Bronchial epithelial cell (primary cell): Measurements from ENCODE around the gene ZMYND8. TPM values are rescaled to one million over a fixed set of nuclear protein-coding genes. Genes with fewer than 3 reads are reported as not detected.
"Not testable (repeated sequence)": the region's sequence is repeated elsewhere in the genome, so short reads cannot be mapped to it uniquely, and the experiment has no call there.

ENCODE experiments used
- DNase-seq: peaks from one replicate; pipeline ENCODE4 v3.0.0-alpha.2; 2010; ENCODE audit warnings: low read depth
- FAIRE-seq: peaks from 2 replicates; lab custom pipeline; 2011; peaks lifted over from hg19 to GRCh38; lab: Jason Lieb, UNC
- H3K27me3 ChIP-seq: 2 replicates; pipeline ENCODE4 v1.5.1; 2011; ENCODE audit warnings: low read length; ENCODE audit not compliant: control insufficient read depth, insufficient read depth
- H3K36me3 ChIP-seq: 2 replicates; pipeline ENCODE4 v1.5.1; 2011; ENCODE audit warnings: low read length; ENCODE audit not compliant: control insufficient read depth, insufficient read depth
- H3K4me3 ChIP-seq: 2 replicates; pipeline ENCODE4 v1.5.1; 2011; ENCODE audit warnings: mild to moderate bottlenecking, low read depth, low read length, control low read depth
- total RNA-seq: library from RNA; depleted of rRNA; stranded (reverse); fragments of >200 nt; gene quantifications from 2 replicates; pipeline ENCODE4 v1.2.1, GENCODE V29; 2014
- TF ChIP-seq, protein P1 (sequence below): IDR thresholded peaks from 2 replicates; pipeline ENCODE4 v1.5.1; 2011; ENCODE audit warnings: mild to moderate bottlenecking, moderate library complexity, low read length, control low read depth, inconsistent platforms; ENCODE audit not compliant: insufficient read depth, severe bottlenecking

The ZMYND8 gene
- total RNA-seq, 1 donor from 2014 or later, result 13.4 TPM

DNA sequence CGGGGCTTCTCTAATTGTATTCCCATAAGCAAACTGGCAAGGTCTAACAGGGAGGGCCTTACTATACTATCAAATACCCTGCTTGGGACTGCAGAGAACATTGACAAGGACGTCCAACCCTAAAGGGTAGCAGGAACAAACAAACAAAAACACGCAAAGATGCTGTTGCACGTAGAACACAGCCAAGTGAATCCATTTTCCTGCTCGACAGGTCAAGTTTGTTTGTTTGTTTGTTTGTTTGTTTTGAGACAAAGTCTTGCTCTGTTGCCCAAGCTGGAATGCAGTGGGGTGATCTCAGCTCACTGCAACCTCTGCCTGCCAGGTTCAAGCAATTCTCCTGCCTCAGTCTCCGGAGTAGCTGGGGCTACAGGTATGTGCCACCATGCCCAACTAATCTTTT lies 91.3 kb downstream of the ZMYND8 start:
- Histone ChIP-seq H3K4me3 (no peak overlapping the region), H3K27me3 (no peaks in the 10 kb centered on the region), H3K36me3 (peaks cover 26% of the 10 kb centered on the region)
- TF ChIP-seq, protein P1, sequence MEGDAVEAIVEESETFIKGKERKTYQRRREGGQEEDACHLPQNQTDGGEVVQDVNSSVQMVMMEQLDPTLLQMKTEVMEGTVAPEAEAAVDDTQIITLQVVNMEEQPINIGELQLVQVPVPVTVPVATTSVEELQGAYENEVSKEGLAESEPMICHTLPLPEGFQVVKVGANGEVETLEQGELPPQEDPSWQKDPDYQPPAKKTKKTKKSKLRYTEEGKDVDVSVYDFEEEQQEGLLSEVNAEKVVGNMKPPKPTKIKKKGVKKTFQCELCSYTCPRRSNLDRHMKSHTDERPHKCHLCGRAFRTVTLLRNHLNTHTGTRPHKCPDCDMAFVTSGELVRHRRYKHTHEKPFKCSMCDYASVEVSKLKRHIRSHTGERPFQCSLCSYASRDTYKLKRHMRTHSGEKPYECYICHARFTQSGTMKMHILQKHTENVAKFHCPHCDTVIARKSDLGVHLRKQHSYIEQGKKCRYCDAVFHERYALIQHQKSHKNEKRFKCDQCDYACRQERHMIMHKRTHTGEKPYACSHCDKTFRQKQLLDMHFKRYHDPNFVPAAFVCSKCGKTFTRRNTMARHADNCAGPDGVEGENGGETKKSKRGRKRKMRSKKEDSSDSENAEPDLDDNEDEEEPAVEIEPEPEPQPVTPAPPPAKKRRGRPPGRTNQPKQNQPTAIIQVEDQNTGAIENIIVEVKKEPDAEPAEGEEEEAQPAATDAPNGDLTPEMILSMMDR, result no peak
- DNase-seq, result no peak
- no peak for FAIRE-seq

DNA sequence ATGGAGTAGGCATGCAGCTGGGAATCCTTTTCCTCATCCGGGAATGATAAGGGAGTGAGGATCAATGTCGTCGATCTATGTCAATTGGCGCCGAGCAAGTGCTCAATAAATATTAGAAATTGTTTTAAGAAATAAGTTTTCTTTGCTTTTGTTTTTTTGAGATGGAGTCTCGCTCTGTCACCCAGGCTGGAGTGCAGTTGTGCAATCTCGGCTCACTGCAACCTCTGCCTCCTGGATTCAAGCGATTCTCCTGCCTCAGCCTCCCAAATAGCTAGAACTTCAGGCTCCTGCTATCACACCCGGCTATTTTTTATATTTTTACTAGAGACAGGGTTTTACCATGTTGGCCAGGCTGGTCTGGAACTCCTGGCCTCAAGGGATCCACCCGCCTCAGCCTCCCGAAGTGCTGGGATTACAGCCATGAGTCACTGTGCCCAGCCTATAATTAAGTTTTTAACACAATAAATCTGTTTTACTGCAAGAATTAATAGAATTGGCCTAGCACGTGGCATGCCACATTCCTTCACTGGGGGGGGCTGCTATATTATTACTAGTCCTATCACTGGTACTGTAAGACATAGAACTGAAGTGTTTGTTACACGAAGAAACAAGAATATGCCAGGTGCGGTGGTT lies 92.2 kb downstream of the ZMYND8 start:
- not testable (repeated sequence) for DNase-seq, H3K27me3 ChIP-seq, FAIRE-seq, H3K4me3 ChIP-seq
- peaks cover 23% of the 10 kb centered on the region for H3K36me3 ChIP-seq

DNA sequence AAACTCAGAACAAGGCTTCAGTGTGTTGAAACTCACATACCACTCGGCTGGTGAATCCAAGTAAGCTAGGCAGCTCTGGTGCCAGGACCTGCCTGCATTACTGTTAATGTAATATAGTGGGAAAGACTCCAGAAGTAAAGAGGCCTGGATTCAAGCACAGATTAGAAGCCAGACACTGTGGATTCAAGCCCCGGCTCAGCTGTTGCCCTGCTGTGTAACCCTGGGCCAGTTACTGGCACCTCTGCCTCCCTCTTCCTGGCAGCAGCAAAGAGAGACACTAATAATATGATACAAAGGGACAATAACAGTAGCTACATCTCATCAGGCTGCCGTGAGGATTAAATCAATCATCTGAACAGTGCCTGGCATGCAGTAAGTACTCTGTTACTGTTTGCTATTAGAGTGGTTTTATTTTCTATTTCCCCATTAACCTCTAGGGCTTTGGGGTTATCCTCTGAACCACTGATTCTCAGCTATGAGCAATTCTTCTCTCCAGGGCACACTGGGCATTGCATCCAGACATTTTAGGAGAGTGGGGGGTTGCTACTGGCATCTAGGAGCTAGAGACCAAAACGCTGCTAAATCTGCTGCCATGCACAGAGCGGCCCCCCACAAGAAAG lies 92.9 kb downstream of the ZMYND8 start:
- no peak overlapping the region for H3K4me3 ChIP-seq
- DNase-seq (no peak), FAIRE-seq (no peak)
- H3K36me3 ChIP-seq, result peaks cover 20% of the 10 kb centered on the region
- no peaks in the 10 kb centered on the region for H3K27me3 ChIP-seq
- TF ChIP-seq, protein P1, result no peak

DNA sequence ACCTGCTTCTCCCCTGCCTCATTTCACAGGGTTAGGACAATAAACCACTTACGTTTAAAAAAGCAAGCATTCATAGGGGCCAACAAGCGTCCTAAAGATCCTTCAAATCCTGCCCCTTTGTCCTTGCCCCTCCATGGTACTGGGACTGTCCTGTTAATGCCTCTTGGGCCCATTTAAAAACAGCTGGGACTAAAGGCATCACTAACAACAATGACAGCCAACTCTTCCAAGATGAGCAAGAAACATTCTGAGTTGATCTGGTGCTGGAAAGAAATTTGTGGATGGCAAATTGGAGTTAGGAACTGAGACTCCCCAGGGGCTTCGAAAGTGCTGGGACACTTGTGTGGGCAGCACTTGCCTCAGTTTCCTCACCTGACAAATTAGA lies 93.4 kb downstream of the ZMYND8 start:
- Histone ChIP-seq H3K36me3 (peaks cover 20% of the 10 kb centered on the region), H3K27me3 (no peaks in the 10 kb centered on the region), H3K4me3 (no peak overlapping the region)
- no peak for DNase-seq
- FAIRE-seq, result no peak
- TF ChIP-seq, protein P1, result no peak

DNA sequence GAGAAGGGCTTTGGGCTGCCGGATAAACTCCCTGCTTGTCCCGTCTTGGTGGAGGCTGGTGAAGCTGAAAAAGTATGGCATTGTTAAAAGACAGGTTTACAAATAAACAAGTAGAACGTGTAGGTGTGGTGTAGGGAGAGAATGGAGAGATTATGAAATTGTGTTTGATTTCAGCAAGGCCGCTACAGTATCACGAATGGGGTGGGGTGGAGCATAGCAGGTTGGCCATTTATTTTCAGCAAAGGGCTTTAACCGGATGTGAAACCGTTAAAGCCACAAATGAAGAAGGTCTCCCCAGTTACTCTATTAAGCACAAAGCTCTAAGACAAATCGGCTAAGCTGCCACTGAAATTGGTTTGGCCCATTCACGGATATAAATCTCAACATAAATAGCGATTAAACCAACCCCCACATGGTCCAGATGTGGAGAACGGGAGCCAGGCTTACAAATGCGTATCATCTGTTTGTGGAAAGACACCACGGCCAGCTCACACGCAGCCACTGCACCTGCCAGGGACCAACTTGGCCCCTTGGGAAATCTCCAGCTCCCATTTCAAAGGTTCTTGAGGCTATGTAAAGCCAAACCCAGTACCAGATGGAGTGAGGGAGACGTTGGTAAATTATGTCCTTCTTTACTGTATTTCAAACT lies 94.0 kb downstream of the ZMYND8 start:
- TF ChIP-seq, protein P1, result no peak
- Histone ChIP-seq H3K36me3 (peaks cover 16% of the 10 kb centered on the region), H3K27me3 (no peaks in the 10 kb centered on the region), H3K4me3 (no peak overlapping the region)
- DNase-seq (no peak), FAIRE-seq (no peak)

DNA sequence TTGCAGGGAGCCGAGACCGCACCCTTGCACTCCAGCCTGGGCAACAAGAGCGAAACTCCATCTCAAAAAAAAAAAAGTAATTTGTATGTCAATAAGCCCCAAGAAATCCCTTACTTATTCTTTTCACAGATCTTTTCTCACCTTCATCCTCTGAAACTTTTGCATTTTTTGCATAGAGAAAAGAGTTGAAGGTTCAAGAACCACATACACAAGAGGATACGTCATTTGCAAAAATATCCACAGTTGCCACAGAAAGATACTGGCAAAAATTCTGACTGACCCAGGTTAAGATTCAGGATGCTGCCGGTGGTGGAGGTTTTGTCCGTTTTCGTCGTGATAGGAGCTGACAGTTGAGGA lies 94.5 kb downstream of the ZMYND8 start:
- Histone ChIP-seq H3K4me3 (no peak overlapping the region), H3K27me3 (no peaks in the 10 kb centered on the region), H3K36me3 (peaks cover 13% of the 10 kb centered on the region)
- no peak for DNase-seq
- no peak for FAIRE-seq
- TF ChIP-seq, protein P1, result no peak

DNA sequence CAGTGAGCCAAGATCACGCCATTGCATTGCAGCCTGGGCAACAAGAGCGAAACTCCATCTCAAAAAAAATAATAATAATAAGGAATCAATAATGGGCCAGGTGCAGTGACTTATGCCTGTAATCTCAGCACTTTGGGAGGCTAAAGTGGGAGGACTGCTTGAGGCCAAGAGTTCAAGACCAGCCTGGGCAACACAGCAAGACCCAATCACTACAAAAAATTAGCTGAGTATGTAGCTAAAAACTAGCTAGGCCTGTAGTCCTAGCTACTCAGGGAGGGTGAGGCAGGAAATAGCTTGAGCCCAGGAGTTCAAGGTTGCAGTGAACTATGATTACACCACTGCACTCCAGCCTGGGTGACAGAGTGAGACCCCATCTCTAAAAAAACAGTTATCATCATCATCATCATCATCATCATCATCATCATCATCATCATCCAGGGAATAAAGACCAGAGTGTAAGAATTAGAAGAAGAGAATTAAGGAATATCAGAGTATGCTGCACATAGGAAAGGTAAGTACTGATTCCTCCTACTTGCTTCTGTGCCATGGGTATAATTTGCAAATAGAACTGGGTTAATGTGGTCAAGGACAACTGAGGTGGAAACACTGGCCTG lies 95.2 kb downstream of the ZMYND8 start:
- not testable (repeated sequence) for H3K4me3 ChIP-seq, H3K27me3 ChIP-seq, FAIRE-seq, DNase-seq
- H3K36me3 ChIP-seq, result peaks cover 11% of the 10 kb centered on the region

DNA sequence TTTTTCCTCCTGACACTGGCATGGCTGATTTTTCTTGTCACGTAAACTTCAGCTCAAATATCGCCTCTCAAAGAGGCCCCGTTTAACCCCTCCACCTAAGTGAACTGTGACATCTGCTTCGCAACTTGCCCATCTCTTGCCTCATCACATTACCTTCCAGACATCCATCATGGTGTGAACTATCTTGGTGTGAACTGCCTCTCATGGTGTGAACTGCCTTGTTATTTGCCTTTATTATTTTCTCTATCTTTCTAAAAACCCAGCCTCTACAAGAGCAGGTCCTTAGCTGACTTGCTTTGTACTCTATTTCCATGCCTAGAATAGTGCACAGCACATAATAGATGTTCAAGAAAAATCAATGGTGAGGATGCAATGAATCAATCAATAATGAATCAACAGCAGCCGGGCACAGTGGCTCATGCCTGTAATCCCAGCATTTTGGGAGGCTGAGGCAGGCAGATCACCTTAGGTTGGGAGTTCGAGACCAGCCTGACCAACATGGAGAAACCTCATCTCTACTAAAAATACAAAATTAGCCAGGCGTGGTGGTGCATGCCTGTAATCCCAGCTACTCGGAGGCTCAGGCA lies 95.9 kb downstream of the ZMYND8 start:
- H3K27me3 ChIP-seq, H3K4me3 ChIP-seq, DNase-seq, H3K36me3 ChIP-seq, FAIRE-seq: not testable (repeated sequence)
